Thoracic aorta (tissue), 2 donors: Measurements from ENCODE around the gene ATR. TPM values are rescaled to one million over a fixed set of nuclear protein-coding genes. Genes with fewer than 3 reads are reported as not detected.

Experiments
- ATAC-seq: fragments of 150-250 bp; one replicate; pipeline ENCODE4 v1.8.0; 2017; ENCODE audit warnings: low read depth; ENCODE audit not compliant: insufficient number of reproducible peaks, low FRiP score
- DNase-seq: peaks from one replicate; pipeline ENCODE4 v3.0.0-alpha.2; 2020; ENCODE audit warnings: low spot score
- H3K27ac ChIP-seq, 2 donors: fragments of 200-600 bp; sonication (generic); 1 replicate in 1 of 2; 2 replicates in 1 of 2; pipeline ENCODE4 v1.5.1; 2016; ENCODE audit warnings: mild to moderate bottlenecking in 2 of 2, moderate library complexity in 2 of 2
- H3K27me3 ChIP-seq: fragments of 200-600 bp; sonication (generic); replicated peaks from 2 replicates; pipeline ENCODE4 v1.6.0; 2016; ENCODE audit warnings: mild to moderate bottlenecking; ENCODE audit not compliant: insufficient read depth
- H3K36me3 ChIP-seq: fragments of 200-600 bp; sonication (generic); one replicate; pipeline ENCODE4 v1.5.1; 2016
- H3K4me1 ChIP-seq, 2 donors: fragments of 200-600 bp; sonication (generic); 1 replicate in 1 of 2; 2 replicates in 1 of 2; pipeline versions ENCODE4 v1.5.1 to v1.6.0; 2016; ENCODE audit warnings: low read depth in 2 of 2, mild to moderate bottlenecking in 1 of 2; ENCODE audit not compliant: control insufficient read depth in 1 of 2
- H3K4me3 ChIP-seq: fragments of 200-600 bp; sonication (generic); 2 replicates; pipeline ENCODE4 v1.5.1; 2016; ENCODE audit warnings: mild to moderate bottlenecking
- H3K9me3 ChIP-seq: fragments of 200-600 bp; sonication (generic); 2 replicates; pipeline ENCODE4 v1.5.1; 2016
- total RNA-seq, 2 donors: library from RNA; depleted of rRNA; stranded (reverse); fragments of >200 nt; gene quantifications; one replicate each; pipeline versions ENCODE4 v1.1.0 to v1.2.3, GENCODE V29; 2016
- TF ChIP-seq, protein P1 (sequence below): fragments of 200-600 bp; sonication (generic); IDR thresholded peaks from one replicate; pipeline ENCODE4 v1.5.1; 2019; ENCODE audit warnings: antibody characterized with exemption

The ATR gene
- total RNA-seq, 2 donors from 2014 or later = 21.3 to 41.6 TPM

- Histone ChIP-seq H3K36me3 (peaks cover 5% of the 10 kb centered on the region), H3K27ac (no peak overlapping the region)
- no peak for ATAC-seq
These were observed 78.3 kb downstream of the ATR start for GRCh38 chr3:142500211-142500610.

GRCh38 chr3:142498397-142499180 is 79.9 kb downstream of the ATR start:
- no peak for ATAC-seq
- Histone ChIP-seq H3K4me3 (no peak overlapping the region), H3K9me3 (no peaks in the 10 kb centered on the region), H3K36me3 (peaks cover 5% of the 10 kb centered on the region), H3K4me1 (peaks cover 5 to 17% of the 10 kb centered on the region in 2 donors), H3K27me3 (no peaks in the 10 kb centered on the region), H3K27ac (peak overlapping the region in 1 of 2 donors; percentile 20)
- no peak for DNase-seq
- TF ChIP-seq, protein P1, sequence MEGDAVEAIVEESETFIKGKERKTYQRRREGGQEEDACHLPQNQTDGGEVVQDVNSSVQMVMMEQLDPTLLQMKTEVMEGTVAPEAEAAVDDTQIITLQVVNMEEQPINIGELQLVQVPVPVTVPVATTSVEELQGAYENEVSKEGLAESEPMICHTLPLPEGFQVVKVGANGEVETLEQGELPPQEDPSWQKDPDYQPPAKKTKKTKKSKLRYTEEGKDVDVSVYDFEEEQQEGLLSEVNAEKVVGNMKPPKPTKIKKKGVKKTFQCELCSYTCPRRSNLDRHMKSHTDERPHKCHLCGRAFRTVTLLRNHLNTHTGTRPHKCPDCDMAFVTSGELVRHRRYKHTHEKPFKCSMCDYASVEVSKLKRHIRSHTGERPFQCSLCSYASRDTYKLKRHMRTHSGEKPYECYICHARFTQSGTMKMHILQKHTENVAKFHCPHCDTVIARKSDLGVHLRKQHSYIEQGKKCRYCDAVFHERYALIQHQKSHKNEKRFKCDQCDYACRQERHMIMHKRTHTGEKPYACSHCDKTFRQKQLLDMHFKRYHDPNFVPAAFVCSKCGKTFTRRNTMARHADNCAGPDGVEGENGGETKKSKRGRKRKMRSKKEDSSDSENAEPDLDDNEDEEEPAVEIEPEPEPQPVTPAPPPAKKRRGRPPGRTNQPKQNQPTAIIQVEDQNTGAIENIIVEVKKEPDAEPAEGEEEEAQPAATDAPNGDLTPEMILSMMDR = no peak

More at GRCh38 chr3:142500211-142500610, 78.3 kb downstream of the ATR start:
- Histone ChIP-seq H3K4me3 (no peak overlapping the region), H3K27me3 (no peaks in the 10 kb centered on the region), H3K4me1 (peaks cover 5 to 17% of the 10 kb centered on the region in 2 donors), H3K9me3 (no peaks in the 10 kb centered on the region)
- DNase-seq = no peak
- TF ChIP-seq, protein P1 = no peak

GRCh38 chr3:142497729-142498128 is 80.8 kb downstream of the ATR start:
- peaks cover 5 to 17% of the 10 kb centered on the region in 2 donors for H3K4me1 ChIP-seq

GRCh38 chr3:142495103-142495502 is 83.4 kb downstream of the ATR start:
- Histone ChIP-seq H3K27me3 (no peaks in the 10 kb centered on the region), H3K4me1 (peaks cover 0 to under 1% of the 10 kb centered on the region in 2 donors), H3K4me3 (no peak overlapping the region), H3K9me3 (no peaks in the 10 kb centered on the region), H3K36me3 (peaks cover 26% of the 10 kb centered on the region), H3K27ac (no peak overlapping the region)
- TF ChIP-seq, protein P1 = no peak
- DNase-seq (no peak), ATAC-seq (no peak)

More at GRCh38 chr3:142497729-142498128, 80.8 kb downstream of the ATR start:
- H3K4me3 ChIP-seq = no peak overlapping the region
- no peak for ATAC-seq
- H3K27ac ChIP-seq = no peak overlapping the region
- no peaks in the 10 kb centered on the region for H3K27me3 ChIP-seq
- no peak for DNase-seq
- TF ChIP-seq, protein P1 = no peak
- H3K36me3 ChIP-seq = peaks cover 7% of the 10 kb centered on the region
- no peaks in the 10 kb centered on the region for H3K9me3 ChIP-seq

- ATAC-seq = no peak
- peaks cover 33% of the 10 kb centered on the region for H3K36me3 ChIP-seq
These were observed 86.3 kb downstream of the ATR start for GRCh38 chr3:142492184-142492583.

More at GRCh38 chr3:142492184-142492583, 86.3 kb downstream of the ATR start:
- Histone ChIP-seq H3K9me3 (no peaks in the 10 kb centered on the region), H3K27me3 (no peaks in the 10 kb centered on the region), H3K27ac (no peak overlapping the region), H3K4me3 (no peak overlapping the region), H3K4me1 (no peaks in the 10 kb centered on the region)
- TF ChIP-seq, protein P1 = no peak
- no peak for DNase-seq
